ENCODE results near the gene KRT80. TPM values are rescaled to one million over a fixed set of nuclear protein-coding genes. Genes with fewer than 3 reads are reported as not detected.

Gene KRT80
- polyA plus RNA-seq, 1 donor (not counting 4 experiments of a cell fraction or from before 2014, with no cell fraction given), result 4.1 TPM

GRCh38 chr12:52226446-52226845 lies 34.6 kb upstream of the KRT80 start:
- DNase-seq (ENCODE audit: low read depth, low spot score) (no peak), FAIRE-seq (no peak)
- Histone ChIP-seq H4K20me1 (ENCODE audit: control insufficient read depth, extremely low read depth, insufficient read depth, low read length) (no peaks in the 10 kb centered on the region), H3K4me1 (ENCODE audit: control insufficient read depth, extremely low read depth, insufficient read depth, low read length) (peaks cover 45% of the 10 kb centered on the region), H3K79me2 (ENCODE audit: control insufficient read depth, insufficient read depth, low read length) (no peaks in the 10 kb centered on the region), H3K4me3 (ENCODE audit: control insufficient read depth in 2 of 3, extremely low read depth in 1 of 3, insufficient read depth in 2 of 3, low read depth in 1 of 3, low read length in 3 of 3) (no peak overlapping the region), H3K9ac (ENCODE audit: control insufficient read depth, extremely low read depth, insufficient read depth, low read length) (no peak overlapping the region), H3K27ac (ENCODE audit: control insufficient read depth, insufficient read depth, low read length) (no peak overlapping the region), H3K4me2 (ENCODE audit: control insufficient read depth, extremely low read depth, insufficient read depth, low read depth, low read length) (no peak overlapping the region), H3K27me3 (ENCODE audit: control insufficient read depth, extremely low read depth, insufficient read depth, low read length) (no peaks in the 10 kb centered on the region), H3K9me3 (ENCODE audit: control insufficient read depth, low read depth, low read length) (no peaks in the 10 kb centered on the region), H2AFZ (ENCODE audit: control insufficient read depth, low read length) (no peak overlapping the region), H3K9me1 (ENCODE audit: control insufficient read depth, extremely low read depth, insufficient read depth, low read length) (no peaks in the 10 kb centered on the region), H3K36me3 (ENCODE audit: control insufficient read depth in 2 of 2, extremely low read depth in 1 of 2, insufficient read depth in 2 of 2, low read length in 2 of 2) (no peaks in the 10 kb centered on the region)
- TF ChIP-seq EZH2 (IDR thresholded peaks at IDR 0.05; ENCODE audit: low read length), result no peak
- TF ChIP-seq CTCF (optimal IDR thresholded peaks at IDR 0.05 in 1 of 3, IDR thresholded peaks at IDR 0.05 in 1 of 3, conservative IDR thresholded peaks at IDR 0.05 in 1 of 3; ENCODE audit: extremely low read depth in 1 of 3, insufficient read depth in 2 of 3, low read length in 3 of 3), result no peak
- dilution Hi-C loops (cut with MboI; ENCODE audit: extremely low pct_ligation_motif_present, low sequenced_read_pairs), result no loop called here

- TF ChIP-seq CTCF (optimal IDR thresholded peaks at IDR 0.05 in 1 of 3, IDR thresholded peaks at IDR 0.05 in 1 of 3, conservative IDR thresholded peaks at IDR 0.05 in 1 of 3; ENCODE audit: extremely low read depth in 1 of 3, insufficient read depth in 2 of 3, low read length in 3 of 3) (no peak), EZH2 (IDR thresholded peaks at IDR 0.05; ENCODE audit: low read length) (no peak)
Measured at GRCh38 chr12:52225752-52226151, 33.9 kb upstream of the KRT80 start.

More at GRCh38 chr12:52225752-52226151, 33.9 kb upstream of the KRT80 start:
- Histone ChIP-seq H3K4me3 (ENCODE audit: control insufficient read depth in 2 of 3, extremely low read depth in 1 of 3, insufficient read depth in 2 of 3, low read depth in 1 of 3, low read length in 3 of 3) (no peak overlapping the region), H2AFZ (ENCODE audit: control insufficient read depth, low read length) (no peak overlapping the region), H3K9me1 (ENCODE audit: control insufficient read depth, extremely low read depth, insufficient read depth, low read length) (no peaks in the 10 kb centered on the region), H3K4me1 (ENCODE audit: control insufficient read depth, extremely low read depth, insufficient read depth, low read length) (peaks cover 42% of the 10 kb centered on the region), H3K79me2 (ENCODE audit: control insufficient read depth, insufficient read depth, low read length) (no peaks in the 10 kb centered on the region), H3K9me3 (ENCODE audit: control insufficient read depth, low read depth, low read length) (no peaks in the 10 kb centered on the region), H3K9ac (ENCODE audit: control insufficient read depth, extremely low read depth, insufficient read depth, low read length) (no peak overlapping the region), H3K27me3 (ENCODE audit: control insufficient read depth, extremely low read depth, insufficient read depth, low read length) (no peaks in the 10 kb centered on the region), H3K4me2 (ENCODE audit: control insufficient read depth, extremely low read depth, insufficient read depth, low read depth, low read length) (no peak overlapping the region), H4K20me1 (ENCODE audit: control insufficient read depth, extremely low read depth, insufficient read depth, low read length) (no peaks in the 10 kb centered on the region), H3K27ac (ENCODE audit: control insufficient read depth, insufficient read depth, low read length) (no peak overlapping the region), H3K36me3 (ENCODE audit: control insufficient read depth in 2 of 2, extremely low read depth in 1 of 2, insufficient read depth in 2 of 2, low read length in 2 of 2) (no peaks in the 10 kb centered on the region)
- FAIRE-seq, result no peak
- DNase-seq (ENCODE audit: low read depth, low spot score), result no peak
- dilution Hi-C loops (cut with MboI; ENCODE audit: extremely low pct_ligation_motif_present, low sequenced_read_pairs), result no loop called here
